Measurements from ENCODE around the gene GRIA4. TPM values are rescaled to one million over a fixed set of nuclear protein-coding genes. Genes with fewer than 3 reads are reported as not detected.

The GRIA4 gene
- not detected in 2 replicates for total RNA-seq (ENCODE audit: low replicate concordance)

GRCh38 chr11:105609832-105610781 is at the start of gene GRIA4:
GRIA4 (plus strand) TSS chr11:105610073; CDS start chr11:105610998, 925 bp downstream.

GRCh38 chr11:106021967-106022794 is 412.3 kb downstream of the GRIA4 start, which contains the start of gene MSANTD4:
MSANTD4 (minus strand) TSS chr11:106022240; CDS start chr11:106010917, 11,323 bp downstream.

All from smooth muscle cell of the coronary artery (primary cell).